ENCODE results near the gene KBTBD12.

DNA sequence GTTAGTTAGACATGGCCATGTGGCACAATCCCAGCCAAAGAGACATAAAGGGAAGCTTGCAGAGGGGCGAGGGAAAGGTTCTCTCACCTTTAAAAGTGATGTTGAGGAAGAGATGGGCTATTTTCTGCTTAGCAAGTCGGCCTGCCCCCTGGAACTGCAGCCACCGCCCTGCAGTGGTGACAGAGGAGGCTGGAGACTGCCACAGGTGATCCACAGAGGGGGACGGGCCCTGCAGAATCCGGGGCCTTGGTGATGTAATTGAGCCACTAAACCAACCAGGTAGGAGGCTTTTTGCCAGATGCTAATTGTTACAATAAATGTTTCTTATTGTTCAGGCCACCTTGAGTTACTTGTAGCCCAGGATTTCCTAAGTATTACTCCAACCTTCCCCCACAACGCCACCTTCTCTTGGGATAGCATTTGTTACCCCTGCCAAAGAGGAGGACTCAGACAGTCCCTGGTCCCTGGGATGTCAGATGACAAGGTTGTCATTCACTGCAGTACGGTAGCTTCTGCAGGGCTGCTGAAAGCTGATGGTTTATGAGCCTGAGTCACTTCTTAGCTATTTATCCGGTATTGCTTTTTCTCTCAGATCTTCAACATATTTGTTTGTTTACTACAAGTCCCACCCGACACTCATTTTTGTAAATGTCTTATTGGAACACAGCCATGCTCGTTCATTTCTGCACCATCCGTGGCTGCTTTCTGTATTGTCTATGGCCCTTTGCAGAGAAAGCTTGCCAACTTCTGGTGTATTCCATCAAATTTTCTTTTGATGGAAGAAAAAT lies 73.9 kb downstream of the KBTBD12 start:
- TF ChIP-seq, protein P1, sequence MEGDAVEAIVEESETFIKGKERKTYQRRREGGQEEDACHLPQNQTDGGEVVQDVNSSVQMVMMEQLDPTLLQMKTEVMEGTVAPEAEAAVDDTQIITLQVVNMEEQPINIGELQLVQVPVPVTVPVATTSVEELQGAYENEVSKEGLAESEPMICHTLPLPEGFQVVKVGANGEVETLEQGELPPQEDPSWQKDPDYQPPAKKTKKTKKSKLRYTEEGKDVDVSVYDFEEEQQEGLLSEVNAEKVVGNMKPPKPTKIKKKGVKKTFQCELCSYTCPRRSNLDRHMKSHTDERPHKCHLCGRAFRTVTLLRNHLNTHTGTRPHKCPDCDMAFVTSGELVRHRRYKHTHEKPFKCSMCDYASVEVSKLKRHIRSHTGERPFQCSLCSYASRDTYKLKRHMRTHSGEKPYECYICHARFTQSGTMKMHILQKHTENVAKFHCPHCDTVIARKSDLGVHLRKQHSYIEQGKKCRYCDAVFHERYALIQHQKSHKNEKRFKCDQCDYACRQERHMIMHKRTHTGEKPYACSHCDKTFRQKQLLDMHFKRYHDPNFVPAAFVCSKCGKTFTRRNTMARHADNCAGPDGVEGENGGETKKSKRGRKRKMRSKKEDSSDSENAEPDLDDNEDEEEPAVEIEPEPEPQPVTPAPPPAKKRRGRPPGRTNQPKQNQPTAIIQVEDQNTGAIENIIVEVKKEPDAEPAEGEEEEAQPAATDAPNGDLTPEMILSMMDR (IDR thresholded peaks at IDR 0.05), result no peak
- no peak for TF ChIP-seq EZH2 (IDR thresholded peaks at IDR 0.05)
